Immature natural killer cell (primary cell): Measurements from ENCODE around the gene HDX. TPM values are rescaled to one million over a fixed set of nuclear protein-coding genes. Genes with fewer than 3 reads are reported as not detected.
"Not testable (repeated sequence)": the region's sequence is repeated elsewhere in the genome, so short reads cannot be mapped to it uniquely, and the experiment has no call there.

Experiments
- DNase-seq, 3 donors: peaks; one replicate each; pipeline ENCODE4 v3.0.0; 2022; ENCODE audit warnings: mixed read lengths in 1 of 3
- H3K27ac Mint-ChIP-seq, 6 donors: one replicate each; pipeline ENCODE4 v1.8.0; 2020; ENCODE audit warnings: mixed read lengths in 6 of 6, mild to moderate bottlenecking in 5 of 6, inconsistent platforms in 4 of 6, moderate library complexity in 3 of 6
- H3K27me3 Mint-ChIP-seq, 3 donors: one replicate each; pipeline ENCODE4 v1.8.0; 2020 to 2021; ENCODE audit warnings: low read depth in 3 of 3, mild to moderate bottlenecking in 3 of 3, mixed read lengths in 3 of 3, moderate library complexity in 3 of 3, inconsistent platforms in 1 of 3
- H3K36me3 Mint-ChIP-seq, 3 donors: one replicate each; pipeline ENCODE4 v1.8.0; 2020; ENCODE audit warnings: mixed read lengths in 3 of 3, inconsistent platforms in 2 of 3, mild to moderate bottlenecking in 2 of 3
- H3K4me1 Mint-ChIP-seq, 2 donors: one replicate each; pipeline ENCODE4 v1.8.0; 2020; ENCODE audit warnings: inconsistent platforms in 2 of 2, mild to moderate bottlenecking in 2 of 2, mixed read lengths in 2 of 2, moderate library complexity in 1 of 2
- H3K4me3 Mint-ChIP-seq, 5 donors: one replicate each; pipeline ENCODE4 v1.8.0; 2020; ENCODE audit warnings: mild to moderate bottlenecking in 5 of 5, mixed read lengths in 5 of 5, inconsistent platforms in 3 of 5, moderate library complexity in 3 of 5
- H3K9me3 Mint-ChIP-seq, 6 donors: one replicate each; pipeline ENCODE4 v1.8.0; 2020; ENCODE audit warnings: mild to moderate bottlenecking in 6 of 6, mixed read lengths in 6 of 6, inconsistent platforms in 4 of 6, moderate library complexity in 3 of 6
- polyA plus RNA-seq, 3 donors: library from polyadenylated mRNA; unstranded; fragments of 300-500 nt; fragmentation: Illumina TruSeq; gene quantifications; one replicate each; pipeline ENCODE4 v1.2.3, GENCODE V29; 2021

HDX gene
- polyA plus RNA-seq, 3 donors from 2014 or later: 1.5 to 2.6 TPM; not detected in 1

GRCh38 chrX:84320023-84320422, 182.2 kb downstream of the HDX start:
- Mint-ChIP-seq H3K4me3 (no peak overlapping the region), H3K4me1 (no peaks in the 10 kb centered on the region), H3K27me3 (peaks cover 0 to 2% (median 0%) of the 10 kb centered on the region in 3 donors), H3K36me3 (no peaks in the 10 kb centered on the region), H3K9me3 (peaks cover 0 to 9% (median 4%) of the 10 kb centered on the region in 6 donors), H3K27ac (no peak overlapping the region)
- no peak for DNase-seq

DNA sequence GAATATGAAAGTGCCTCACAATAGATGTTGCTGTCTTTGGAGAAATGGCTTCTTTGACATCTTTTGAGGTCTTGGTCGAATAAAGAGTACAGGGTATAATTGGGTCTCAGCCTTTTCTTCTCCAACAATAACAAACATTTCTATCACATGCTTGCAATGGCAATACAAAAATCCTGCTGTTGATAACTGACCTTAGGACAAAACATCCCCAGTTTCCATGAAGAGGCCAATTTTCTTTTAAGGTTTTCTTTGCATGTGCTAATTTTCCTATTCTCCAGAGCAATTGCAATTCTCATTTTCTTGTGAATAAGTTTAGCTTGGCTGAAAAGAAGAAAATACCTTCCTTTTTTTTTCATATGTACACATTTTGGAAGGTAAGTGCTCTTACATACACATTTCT, 183.6 kb downstream of the HDX start:
- no peaks in the 10 kb centered on the region for H3K4me1 Mint-ChIP-seq
- no peak for DNase-seq
- H3K9me3 Mint-ChIP-seq: peaks cover 0 to 9% (median 5%) of the 10 kb centered on the region in 6 donors
- H3K36me3 Mint-ChIP-seq: no peaks in the 10 kb centered on the region
- H3K27me3 Mint-ChIP-seq: peaks cover 0 to 2% (median 0%) of the 10 kb centered on the region in 3 donors
- H3K27ac Mint-ChIP-seq: no peak overlapping the region
- no peak overlapping the region for H3K4me3 Mint-ChIP-seq

DNA sequence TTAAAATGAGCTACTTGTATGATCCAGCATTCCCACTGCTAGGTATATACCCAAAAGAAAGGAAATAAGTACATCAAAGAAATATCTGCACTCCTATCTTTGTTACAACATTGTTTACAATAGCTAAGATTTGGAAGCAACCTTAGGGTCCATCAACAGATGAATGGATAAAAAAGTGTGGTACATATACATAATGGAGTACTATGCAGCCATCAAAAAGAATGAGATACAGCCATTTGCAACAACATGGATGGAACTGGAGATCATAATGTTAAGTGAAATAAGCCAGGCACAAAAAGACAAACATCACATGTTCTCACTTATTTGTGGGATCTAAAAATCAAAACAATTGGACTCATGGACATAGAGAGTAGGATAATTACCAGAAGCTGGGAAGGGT, 186.3 kb downstream of the HDX start:
- DNase-seq, H3K27ac Mint-ChIP-seq, H3K9me3 Mint-ChIP-seq, H3K27me3 Mint-ChIP-seq, H3K4me3 Mint-ChIP-seq, H3K4me1 Mint-ChIP-seq, H3K36me3 Mint-ChIP-seq: not testable (repeated sequence)
